WI38 (cell line): ENCODE results near the gene DOCK11.

Source experiments
- H3K4me3 ChIP-seq: 2 replicates; pipeline ENCODE4 v1.5.1; 2011; ENCODE audit warnings: low read depth, mild to moderate bottlenecking, control low read depth, low read length
- CTCF ChIP-seq: IDR thresholded peaks from 2 replicates; pipeline ENCODE4 v1.5.1; 2012; ENCODE audit warnings: low read depth, mild to moderate bottlenecking, control low read depth, low read length

Gene DOCK11

GRCh38 chrX:118495958-118496762, 545 bp downstream of the DOCK11 start:
- no peak for TF ChIP-seq CTCF
- H3K4me3 ChIP-seq, result peak overlapping the region; percentile 75

- H3K4me3 ChIP-seq, result peak overlapping the region; percentile 75
- TF ChIP-seq CTCF, result no peak
These were observed 1.1 kb downstream of the DOCK11 start for GRCh38 chrX:118496763-118497079.

- no peak for TF ChIP-seq CTCF
- H3K4me3 ChIP-seq, result peak overlapping the region; percentile 75
These were observed 1.7 kb downstream of the DOCK11 start for GRCh38 chrX:118497180-118497818.

GRCh38 chrX:118498351-118498750, 2.7 kb downstream of the DOCK11 start:
- TF ChIP-seq CTCF, result no peak
- H3K4me3 ChIP-seq, result no peak overlapping the region

GRCh38 chrX:118498755-118499154, 3.1 kb downstream of the DOCK11 start:
- H3K4me3 ChIP-seq, result no peak overlapping the region
- no peak for TF ChIP-seq CTCF

- TF ChIP-seq CTCF, result no peak
- H3K4me3 ChIP-seq, result no peak overlapping the region
These were observed 3.7 kb downstream of the DOCK11 start for GRCh38 chrX:118499295-118499694.

GRCh38 chrX:118502161-118502789, 6.7 kb downstream of the DOCK11 start:
- no peak overlapping the region for H3K4me3 ChIP-seq
- TF ChIP-seq CTCF, result no peak
